CD14-positive monocyte (primary cell): Measurements from ENCODE around the gene RFPL1. TPM values are rescaled to one million over a fixed set of nuclear protein-coding genes. Genes with fewer than 3 reads are reported as not detected.

Experiments used
- DNase-seq, 3 donors: peaks; one replicate each; pipeline ENCODE4 v3.0.0-alpha.2; 2011 to 2022
- H2AFZ ChIP-seq: 2 replicates; pipeline ENCODE4 v1.6.0; 2012; ENCODE audit warnings: mild to moderate bottlenecking, low read depth, low read length, inconsistent platforms; ENCODE audit not compliant: insufficient read depth, poor library complexity, severe bottlenecking
- H3K27ac ChIP-seq, 2 donors: 1 replicate in 1 of 2; 2 replicates in 1 of 2; pipeline ENCODE4 v1.5.1; 2012 to 2013; ENCODE audit warnings: low read length in 2 of 2, control low read depth in 1 of 2, inconsistent platforms in 1 of 2, low read depth in 1 of 2, mild to moderate bottlenecking in 1 of 2
- H3K27me3 ChIP-seq, 2 donors: one replicate each; pipeline versions ENCODE4 v1.6.0 to v1.6.1; 2011 to 2013; ENCODE audit warnings: low read length in 2 of 2; ENCODE audit not compliant: control insufficient read depth in 2 of 2, insufficient read depth in 2 of 2
- H3K36me3 ChIP-seq, 2 donors: replicated peaks in 1 of 2; 1 replicate in 1 of 2; 2 replicates in 1 of 2; pipeline versions ENCODE4 v1.5.1 to v1.6.1; 2012 to 2013; ENCODE audit warnings: low read length in 2 of 2, control low read depth in 1 of 2, inconsistent platforms in 1 of 2, mild to moderate bottlenecking in 1 of 2; ENCODE audit not compliant: insufficient read depth in 2 of 2, control insufficient read depth in 1 of 2
- H3K4me1 ChIP-seq, 2 donors: 1 replicate in 1 of 2; 2 replicates in 1 of 2; pipeline versions ENCODE4 v1.5.1 to v1.6.1; 2012 to 2013; ENCODE audit warnings: low read length in 2 of 2, control low read depth in 1 of 2, inconsistent platforms in 1 of 2, mild to moderate bottlenecking in 1 of 2, moderate library complexity in 1 of 2; ENCODE audit not compliant: insufficient read depth in 2 of 2, control insufficient read depth in 1 of 2
- H3K4me2 ChIP-seq: replicated peaks from 2 replicates; pipeline ENCODE3; 2012; ENCODE audit warnings: low read length, moderate library complexity, mild to moderate bottlenecking; ENCODE audit not compliant: poor library complexity, severe bottlenecking; ENCODE audit errors: extremely low read depth
- H3K4me3 ChIP-seq, 3 experiments: fragments of 200-600 bp in 1 of 3; sonication (generic) in 1 of 3; replicated peaks in 1 of 3; 1 replicate in 2 of 3; 2 replicates in 1 of 3; pipeline ENCODE4 v1.5.1; 2011 to 2013; ENCODE audit warnings: low read length in 3 of 3, mild to moderate bottlenecking in 3 of 3, control low read depth in 2 of 3, low read depth in 2 of 3, inconsistent platforms in 1 of 3, moderate library complexity in 1 of 3
- H3K79me2 ChIP-seq: 2 replicates; pipeline ENCODE4 v1.6.0; 2012; ENCODE audit warnings: mild to moderate bottlenecking, control low read depth, inconsistent platforms, low read length, moderate library complexity; ENCODE audit not compliant: insufficient read depth
- H3K9ac ChIP-seq: 2 replicates; pipeline ENCODE4 v1.6.0; 2017; ENCODE audit warnings: low read length, mild to moderate bottlenecking; ENCODE audit not compliant: insufficient read depth, poor library complexity, severe bottlenecking
- H3K9me3 ChIP-seq, 2 donors: replicated peaks in 1 of 2; 1 replicate in 1 of 2; 2 replicates in 1 of 2; pipeline versions ENCODE4 v1.5.1 to v1.6.1; 2012 to 2013; ENCODE audit warnings: low read length in 2 of 2, control low read depth in 1 of 2; ENCODE audit not compliant: control insufficient read depth in 1 of 2, insufficient read depth in 1 of 2
- H4K20me1 ChIP-seq: 2 replicates; pipeline ENCODE4 v1.6.0; 2012; ENCODE audit warnings: mild to moderate bottlenecking, low read length, control low read depth, moderate library complexity; ENCODE audit not compliant: insufficient read depth
- H3K27ac Mint-ChIP-seq, 7 donors: one replicate each; pipeline ENCODE4 v1.8.0; 2020; ENCODE audit warnings: mild to moderate bottlenecking in 7 of 7, mixed read lengths in 7 of 7, moderate library complexity in 6 of 7, inconsistent platforms in 2 of 7
- H3K27me3 Mint-ChIP-seq, 3 donors: one replicate each; pipeline ENCODE4 v1.8.0; 2021 to 2022; ENCODE audit warnings: low read depth in 3 of 3, mild to moderate bottlenecking in 3 of 3, mixed read lengths in 3 of 3, moderate library complexity in 3 of 3, inconsistent platforms in 1 of 3
- H3K36me3 Mint-ChIP-seq, 2 donors: one replicate each; pipeline ENCODE4 v1.8.0; 2020; ENCODE audit warnings: mixed read lengths in 2 of 2, inconsistent platforms in 1 of 2, mild to moderate bottlenecking in 1 of 2
- H3K4me1 Mint-ChIP-seq: one replicate; pipeline ENCODE4 v1.8.0; 2020; ENCODE audit warnings: mild to moderate bottlenecking, mixed read lengths
- H3K4me3 Mint-ChIP-seq, 2 donors: one replicate each; pipeline ENCODE4 v1.8.0; 2020; ENCODE audit warnings: mild to moderate bottlenecking in 2 of 2, mixed read lengths in 2 of 2, moderate library complexity in 1 of 2
- H3K9me3 Mint-ChIP-seq, 7 donors: one replicate each; pipeline ENCODE4 v1.8.0; 2020 to 2022; ENCODE audit warnings: mixed read lengths in 7 of 7, mild to moderate bottlenecking in 6 of 7, moderate library complexity in 6 of 7, inconsistent platforms in 2 of 7
- WGBS: methylation state at CpG from one replicate; pipeline ENCODE4 v1.1.5; 2013; ENCODE audit warnings: missing lambda C conversion rate; ENCODE audit not compliant: insufficient coverage; 5-methylcytosine and 5-hydroxymethylcytosine counted together
- intact Hi-C, 2 donors: fragments of 100-400 bp; cut with micrococcal nuclease; formaldehyde crosslinking; loops; one replicate each; pipeline versions ENCODE4 v1.15.0 to v1.15.1; 2023
- polyA plus RNA-seq, 3 donors: library from polyadenylated mRNA; depleted of rRNA in 1 of 3; unstranded in 2 of 3; stranded (reverse) in 1 of 3; fragments of 300-500 nt in 2 of 3; fragments of >200 nt in 1 of 3; fragmentation: Illumina TruSeq in 2 of 3; gene quantifications; 1 replicate in 2 of 3; 2 replicates in 1 of 3; pipeline ENCODE4 v1.2.3, GENCODE V29; 2012 to 2021
- TF ChIP-seq, protein P1 (sequence below): fragments of 200-600 bp; IDR thresholded peaks from one replicate; pipeline ENCODE4 v1.8.0; 2022; ENCODE audit warnings: antibody characterized with exemption, mild to moderate bottlenecking

The RFPL1 gene
- polyA plus RNA-seq, 3 donors = 0.20 TPM; not detected in 2

GRCh38 chr22:29426476-29426875 is 11.9 kb upstream of the RFPL1 start:
- TF ChIP-seq, protein P1, sequence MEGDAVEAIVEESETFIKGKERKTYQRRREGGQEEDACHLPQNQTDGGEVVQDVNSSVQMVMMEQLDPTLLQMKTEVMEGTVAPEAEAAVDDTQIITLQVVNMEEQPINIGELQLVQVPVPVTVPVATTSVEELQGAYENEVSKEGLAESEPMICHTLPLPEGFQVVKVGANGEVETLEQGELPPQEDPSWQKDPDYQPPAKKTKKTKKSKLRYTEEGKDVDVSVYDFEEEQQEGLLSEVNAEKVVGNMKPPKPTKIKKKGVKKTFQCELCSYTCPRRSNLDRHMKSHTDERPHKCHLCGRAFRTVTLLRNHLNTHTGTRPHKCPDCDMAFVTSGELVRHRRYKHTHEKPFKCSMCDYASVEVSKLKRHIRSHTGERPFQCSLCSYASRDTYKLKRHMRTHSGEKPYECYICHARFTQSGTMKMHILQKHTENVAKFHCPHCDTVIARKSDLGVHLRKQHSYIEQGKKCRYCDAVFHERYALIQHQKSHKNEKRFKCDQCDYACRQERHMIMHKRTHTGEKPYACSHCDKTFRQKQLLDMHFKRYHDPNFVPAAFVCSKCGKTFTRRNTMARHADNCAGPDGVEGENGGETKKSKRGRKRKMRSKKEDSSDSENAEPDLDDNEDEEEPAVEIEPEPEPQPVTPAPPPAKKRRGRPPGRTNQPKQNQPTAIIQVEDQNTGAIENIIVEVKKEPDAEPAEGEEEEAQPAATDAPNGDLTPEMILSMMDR = no peak
- Histone ChIP-seq H3K27ac (no peak overlapping the region), H3K9me3 (no peaks in the 10 kb centered on the region), H4K20me1 (no peaks in the 10 kb centered on the region), H3K4me3 (no peak overlapping the region), H3K27me3 (peaks cover 0 to 2% of the 10 kb centered on the region in 2 donors), H3K36me3 (no peaks in the 10 kb centered on the region), H3K4me2 (no peak overlapping the region), H3K79me2 (no peaks in the 10 kb centered on the region), H3K4me1 (no peaks in the 10 kb centered on the region), H3K9ac (no peak overlapping the region), H2AFZ (no peak overlapping the region)
- no CpG with 5 or more reads among the region's 7 CpGs for WGBS
- no peaks in the 10 kb centered on the region for H3K36me3 Mint-ChIP-seq
- H3K27ac Mint-ChIP-seq = no peak overlapping the region
- intact Hi-C loops = no loop called here
- no peaks in the 10 kb centered on the region for H3K9me3 Mint-ChIP-seq
- peaks cover 5 to 13% (median 5%) of the 10 kb centered on the region in 3 donors for H3K27me3 Mint-ChIP-seq
- no peak for DNase-seq
- H3K4me3 Mint-ChIP-seq = no peak overlapping the region
- no peaks in the 10 kb centered on the region for H3K4me1 Mint-ChIP-seq

DNA sequence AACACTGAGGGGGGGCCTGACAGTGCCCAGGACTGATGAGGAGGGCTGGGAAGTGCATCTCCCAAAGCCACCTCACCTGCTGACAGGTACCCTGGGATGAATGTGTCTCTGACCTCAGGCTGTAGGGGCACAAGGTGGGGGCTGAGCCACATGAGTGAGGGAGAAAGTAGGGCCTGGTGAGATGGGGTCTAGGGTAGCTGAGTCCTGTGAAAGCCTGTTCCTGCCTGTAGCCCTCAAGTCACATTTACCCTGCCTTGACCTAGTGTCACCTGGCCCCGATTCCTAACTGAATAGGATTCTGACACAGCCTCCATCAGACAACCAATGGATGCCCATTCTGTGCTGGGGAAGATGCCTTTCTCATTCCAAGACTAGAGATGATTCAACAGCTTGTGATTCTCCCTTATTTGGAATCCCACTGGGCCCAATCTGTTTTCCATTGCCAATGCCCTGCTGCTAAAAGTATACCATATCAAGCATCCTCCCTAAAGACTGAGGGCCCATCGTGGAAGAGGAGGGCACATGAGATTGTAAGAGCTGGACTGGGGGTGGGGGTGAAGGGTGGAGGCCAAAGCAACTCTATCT is 11.1 kb upstream of the RFPL1 start:
- DNase-seq = no peak
- 100% methylated on average over 1 of the region's 2 CpGs for whole genome bisulfite sequencing
- no peaks in the 10 kb centered on the region for H3K36me3 ChIP-seq
- Mint-ChIP-seq H3K36me3 (no peaks in the 10 kb centered on the region), H3K27ac (no peak overlapping the region), H3K4me1 (no peaks in the 10 kb centered on the region), H3K4me3 (no peak overlapping the region), H3K27me3 (peaks cover 5 to 18% (median 5%) of the 10 kb centered on the region in 3 donors), H3K9me3 (no peaks in the 10 kb centered on the region)
- H3K79me2 ChIP-seq = no peaks in the 10 kb centered on the region
- H3K27ac ChIP-seq = no peak overlapping the region
- H3K4me3 ChIP-seq = no peak overlapping the region
- H3K4me2 ChIP-seq = no peak overlapping the region
- no peaks in the 10 kb centered on the region for H3K9me3 ChIP-seq
- intact Hi-C loops = no loop called here
- H3K27me3 ChIP-seq = peaks cover 0 to 2% of the 10 kb centered on the region in 2 donors
- TF ChIP-seq, protein P1 = no peak
- H3K9ac ChIP-seq = no peak overlapping the region
- H2AFZ ChIP-seq = no peak overlapping the region
- H3K4me1 ChIP-seq = no peaks in the 10 kb centered on the region
- H4K20me1 ChIP-seq = no peaks in the 10 kb centered on the region
